Thyroid gland (tissue), 4 donors: ENCODE measurements around the gene MFAP4. TPM values are rescaled to one million over a fixed set of nuclear protein-coding genes. Genes with fewer than 3 reads are reported as not detected.
"Not testable (repeated sequence)": the region's sequence is repeated elsewhere in the genome, so short reads cannot be mapped to it uniquely, and the experiment has no call there.

Experiments
- DNase-seq, 2 donors: peaks; one replicate each; pipeline ENCODE4 v3.0.0-alpha.2; 2019
- H3K27ac ChIP-seq, 3 donors: fragments of 200-600 bp; sonication (generic); 1 replicate in 2 of 3; 2 replicates in 1 of 3; pipeline ENCODE4 v1.5.1; 2016 to 2019; ENCODE audit warnings: mild to moderate bottlenecking in 1 of 3, moderate library complexity in 1 of 3
- H3K27me3 ChIP-seq: fragments of 200-600 bp; sonication (generic); one replicate; pipeline ENCODE4 v1.5.1; 2019
- H3K36me3 ChIP-seq, 2 donors: fragments of 200-600 bp; sonication (generic); one replicate each; pipeline ENCODE4 v1.5.1; 2016 to 2019
- H3K4me1 ChIP-seq, 2 donors: fragments of 200-600 bp; sonication (generic); one replicate each; pipeline ENCODE4 v1.5.1; 2017 to 2019
- H3K4me3 ChIP-seq, 3 donors: fragments of 200-600 bp; sonication (generic); replicated peaks in 1 of 3; 1 replicate in 2 of 3; 2 replicates in 1 of 3; pipeline ENCODE4 v1.5.1; 2016; ENCODE audit warnings: mild to moderate bottlenecking in 1 of 3
- H3K9me3 ChIP-seq: fragments of 200-600 bp; sonication (generic); one replicate; pipeline ENCODE4 v1.5.1; 2017
- POLR2A ChIP-seq, 2 donors: fragments of 450-650 bp; IDR thresholded peaks; one replicate each; pipeline ENCODE4 v1.6.1; 2017; ENCODE audit warnings: antibody characterized with exemption in 2 of 2, mild to moderate bottlenecking in 2 of 2, moderate library complexity in 1 of 2
- WGBS, 2 donors: methylation state at CpG; one replicate each; pipeline ENCODE4 v1.1.5; 2017; 5-methylcytosine and 5-hydroxymethylcytosine counted together
- intact Hi-C: fragments of 100-400 bp; cut with DNase I; formaldehyde crosslinking; loops from one replicate; pipeline ENCODE4 v1.15.1; 2023
- total RNA-seq, 4 donors: library from RNA; depleted of rRNA; stranded (reverse); fragments of >200 nt; gene quantifications; one replicate each; pipeline ENCODE4 v1.2.3, GENCODE V29; 2016
- TF ChIP-seq, protein P1 (sequence below), 6 experiments: fragments of 200-600 bp in 3 of 6; fragments of 450-650 bp in 3 of 6; sonication (generic) in 3 of 6; IDR thresholded peaks; one replicate each; pipeline ENCODE4 v1.5.1; 2016 to 2019; ENCODE audit warnings: antibody characterized with exemption in 6 of 6, mild to moderate bottlenecking in 2 of 6, inconsistent platforms in 1 of 6, moderate library complexity in 1 of 6

The MFAP4 gene
- total RNA-seq, 4 donors from 2014 or later: 12.6 to 105 (median 53.5) TPM

DNA sequence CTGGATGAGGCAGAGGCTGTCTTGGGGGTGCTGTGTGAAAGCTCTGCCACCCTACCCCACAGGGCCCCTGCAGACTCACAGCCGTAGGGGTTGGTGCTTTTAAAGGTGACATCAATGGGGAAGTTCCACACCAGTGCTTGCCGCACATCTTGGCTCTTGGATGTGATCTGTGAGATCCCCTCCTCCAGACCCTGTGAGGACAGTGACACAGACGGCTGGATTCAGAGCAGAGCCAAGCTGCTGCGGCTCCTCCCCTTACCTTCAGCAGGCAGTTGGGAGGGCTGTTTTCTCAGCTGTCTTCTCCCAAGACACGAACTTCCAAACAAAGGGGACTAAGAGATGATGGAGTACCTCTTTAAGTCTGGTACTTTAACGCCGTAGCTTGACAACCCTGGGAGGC lies 29.2 kb downstream of the MFAP4 start:
- no peak for DNase-seq
- peaks cover 9% of the 10 kb centered on the region in 2 donors for H3K4me1 ChIP-seq
- WGBS, 2 donors: 77 to 78% methylated on average over 6 to 7 of the region's 7 CpGs
- no peak overlapping the region for H3K4me3 ChIP-seq
- intact Hi-C loops: no loop called here
- no peak for TF ChIP-seq POLR2A (IDR thresholded peaks at IDR 0.05)
- TF ChIP-seq, protein P1, sequence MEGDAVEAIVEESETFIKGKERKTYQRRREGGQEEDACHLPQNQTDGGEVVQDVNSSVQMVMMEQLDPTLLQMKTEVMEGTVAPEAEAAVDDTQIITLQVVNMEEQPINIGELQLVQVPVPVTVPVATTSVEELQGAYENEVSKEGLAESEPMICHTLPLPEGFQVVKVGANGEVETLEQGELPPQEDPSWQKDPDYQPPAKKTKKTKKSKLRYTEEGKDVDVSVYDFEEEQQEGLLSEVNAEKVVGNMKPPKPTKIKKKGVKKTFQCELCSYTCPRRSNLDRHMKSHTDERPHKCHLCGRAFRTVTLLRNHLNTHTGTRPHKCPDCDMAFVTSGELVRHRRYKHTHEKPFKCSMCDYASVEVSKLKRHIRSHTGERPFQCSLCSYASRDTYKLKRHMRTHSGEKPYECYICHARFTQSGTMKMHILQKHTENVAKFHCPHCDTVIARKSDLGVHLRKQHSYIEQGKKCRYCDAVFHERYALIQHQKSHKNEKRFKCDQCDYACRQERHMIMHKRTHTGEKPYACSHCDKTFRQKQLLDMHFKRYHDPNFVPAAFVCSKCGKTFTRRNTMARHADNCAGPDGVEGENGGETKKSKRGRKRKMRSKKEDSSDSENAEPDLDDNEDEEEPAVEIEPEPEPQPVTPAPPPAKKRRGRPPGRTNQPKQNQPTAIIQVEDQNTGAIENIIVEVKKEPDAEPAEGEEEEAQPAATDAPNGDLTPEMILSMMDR (IDR thresholded peaks at IDR 0.05): no peak
- H3K9me3 ChIP-seq: no peaks in the 10 kb centered on the region
- peaks cover 4 to 5% of the 10 kb centered on the region in 2 donors for H3K36me3 ChIP-seq
- no peaks in the 10 kb centered on the region for H3K27me3 ChIP-seq
- H3K27ac ChIP-seq: no peak overlapping the region

DNA sequence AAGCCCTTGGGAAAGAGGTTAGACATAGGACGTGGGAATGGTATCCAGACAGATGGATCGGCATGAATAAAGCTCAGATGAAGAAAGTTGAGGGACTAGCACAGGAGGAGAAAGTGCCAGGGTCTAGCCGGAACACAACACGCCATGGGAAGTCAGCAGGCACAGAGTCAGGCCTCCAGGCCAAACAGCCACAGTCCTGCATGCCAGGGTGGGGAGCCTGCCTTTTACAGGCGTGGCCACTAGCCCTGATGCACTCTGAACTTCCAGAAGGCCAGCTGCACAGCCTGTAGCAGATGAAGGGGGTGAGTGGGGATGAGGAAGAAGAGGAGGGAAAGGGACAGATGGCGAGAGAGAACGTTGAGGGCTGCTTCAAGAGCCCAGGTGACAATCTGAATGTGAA lies 29.6 kb downstream of the MFAP4 start:
- TF ChIP-seq, protein P1 (IDR thresholded peaks at IDR 0.05): no peak
- no peak for TF ChIP-seq POLR2A (IDR thresholded peaks at IDR 0.05)
- Histone ChIP-seq H3K9me3 (no peaks in the 10 kb centered on the region), H3K36me3 (peaks cover 4 to 5% of the 10 kb centered on the region in 2 donors), H3K4me1 (peaks cover 9% of the 10 kb centered on the region in 2 donors), H3K27ac (no peak overlapping the region), H3K4me3 (no peak overlapping the region), H3K27me3 (no peaks in the 10 kb centered on the region)
- DNase-seq: no peak
- WGBS, 2 donors: 86 to 94% methylated on average over 7 of the region's 7 CpGs
- intact Hi-C loops: no loop called here

DNA sequence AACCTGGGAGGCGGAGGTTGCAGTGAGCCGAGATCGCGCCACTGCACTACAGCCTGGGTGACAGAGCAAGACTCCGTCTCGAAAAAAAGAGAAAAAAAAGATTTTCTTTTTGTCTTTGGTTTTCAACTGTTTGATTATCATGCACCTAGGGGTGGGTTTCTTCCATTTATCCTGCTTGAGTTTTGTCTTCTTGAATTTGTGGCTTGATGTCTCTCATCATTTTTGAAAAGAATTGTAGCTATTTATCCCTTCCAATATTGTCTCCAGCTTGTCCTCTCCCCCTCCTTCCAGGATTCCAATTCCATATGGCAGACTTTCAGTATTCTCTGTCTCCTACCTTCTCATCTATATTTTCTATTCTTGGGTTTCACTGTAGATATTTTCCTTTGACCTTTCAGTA lies 32.2 kb downstream of the MFAP4 start:
- no peak for DNase-seq
- no peaks in the 10 kb centered on the region for H3K27me3 ChIP-seq
- H3K4me3 ChIP-seq: no peak overlapping the region
- TF ChIP-seq POLR2A (IDR thresholded peaks at IDR 0.05): no peak
- TF ChIP-seq, protein P1 (IDR thresholded peaks at IDR 0.05): no peak
- no peaks in the 10 kb centered on the region for H3K4me1 ChIP-seq
- H3K36me3 ChIP-seq: peaks cover 3 to 4% of the 10 kb centered on the region in 2 donors
- no peak overlapping the region for H3K27ac ChIP-seq
- H3K9me3 ChIP-seq: no peaks in the 10 kb centered on the region
- 80 to 92% methylated on average over 6 of the region's 6 CpGs for WGBS, 2 donors
- intact Hi-C loops: no loop called here

DNA sequence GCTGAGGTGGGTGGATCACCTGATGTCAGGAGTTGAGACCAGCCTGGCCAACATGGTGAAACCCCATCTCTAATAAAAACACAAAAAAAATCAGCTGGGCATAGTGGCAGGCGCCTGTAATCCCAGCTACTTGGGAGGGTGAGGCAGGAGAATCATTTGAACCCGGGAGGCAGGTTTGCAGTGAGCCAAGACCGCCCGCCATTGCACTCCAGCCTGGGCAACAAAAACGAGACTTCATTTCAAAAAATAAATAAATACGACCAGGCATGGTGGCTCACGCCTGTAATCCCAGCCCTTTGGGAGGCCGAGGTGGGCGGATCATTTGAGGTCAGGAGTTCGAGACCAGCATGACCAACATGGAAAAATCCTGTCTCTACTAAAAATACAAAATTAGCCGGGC lies 33.6 kb downstream of the MFAP4 start:
- DNase-seq, H3K9me3 ChIP-seq, H3K27ac ChIP-seq, H3K4me1 ChIP-seq, H3K27me3 ChIP-seq, H3K4me3 ChIP-seq, intact Hi-C loops, H3K36me3 ChIP-seq: not testable (repeated sequence)
- 93 to 94% methylated on average over 11 of the region's 11 CpGs for WGBS, 2 donors

DNA sequence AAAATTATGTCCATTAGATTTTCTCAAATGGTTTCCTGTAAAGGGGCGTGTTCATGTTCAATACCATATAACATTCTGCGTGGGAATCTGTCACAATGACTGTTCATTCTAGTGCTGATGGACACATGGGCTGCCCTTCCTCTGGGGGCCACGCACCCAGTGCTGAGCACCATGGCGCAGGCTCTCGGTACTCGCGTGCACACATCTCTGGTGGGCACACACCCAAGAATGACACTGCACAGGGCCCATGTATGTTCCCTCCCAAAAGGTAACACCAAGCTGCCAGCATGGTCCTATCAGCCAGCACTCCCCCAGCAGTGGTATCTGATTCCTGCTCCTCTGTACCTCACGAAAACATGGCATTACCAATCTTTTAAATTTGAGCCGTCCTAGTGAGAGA lies 38.2 kb downstream of the MFAP4 start:
- peaks cover 0 to 20% of the 10 kb centered on the region in 2 donors for H3K4me1 ChIP-seq
- TF ChIP-seq, protein P1 (IDR thresholded peaks at IDR 0.05): no peak
- TF ChIP-seq POLR2A (IDR thresholded peaks at IDR 0.05): no peak
- H3K27ac ChIP-seq: no peak overlapping the region
- 95 to 98% methylated on average over 9 of the region's 9 CpGs for WGBS, 2 donors
- H3K27me3 ChIP-seq: no peaks in the 10 kb centered on the region
- no peak overlapping the region for H3K4me3 ChIP-seq
- DNase-seq: no peak
- intact Hi-C loops: no loop called here
- H3K36me3 ChIP-seq: peaks cover 0 to 6% of the 10 kb centered on the region in 2 donors
- no peaks in the 10 kb centered on the region for H3K9me3 ChIP-seq
